ENCODE data around the gene SLC12A4.

DNA sequence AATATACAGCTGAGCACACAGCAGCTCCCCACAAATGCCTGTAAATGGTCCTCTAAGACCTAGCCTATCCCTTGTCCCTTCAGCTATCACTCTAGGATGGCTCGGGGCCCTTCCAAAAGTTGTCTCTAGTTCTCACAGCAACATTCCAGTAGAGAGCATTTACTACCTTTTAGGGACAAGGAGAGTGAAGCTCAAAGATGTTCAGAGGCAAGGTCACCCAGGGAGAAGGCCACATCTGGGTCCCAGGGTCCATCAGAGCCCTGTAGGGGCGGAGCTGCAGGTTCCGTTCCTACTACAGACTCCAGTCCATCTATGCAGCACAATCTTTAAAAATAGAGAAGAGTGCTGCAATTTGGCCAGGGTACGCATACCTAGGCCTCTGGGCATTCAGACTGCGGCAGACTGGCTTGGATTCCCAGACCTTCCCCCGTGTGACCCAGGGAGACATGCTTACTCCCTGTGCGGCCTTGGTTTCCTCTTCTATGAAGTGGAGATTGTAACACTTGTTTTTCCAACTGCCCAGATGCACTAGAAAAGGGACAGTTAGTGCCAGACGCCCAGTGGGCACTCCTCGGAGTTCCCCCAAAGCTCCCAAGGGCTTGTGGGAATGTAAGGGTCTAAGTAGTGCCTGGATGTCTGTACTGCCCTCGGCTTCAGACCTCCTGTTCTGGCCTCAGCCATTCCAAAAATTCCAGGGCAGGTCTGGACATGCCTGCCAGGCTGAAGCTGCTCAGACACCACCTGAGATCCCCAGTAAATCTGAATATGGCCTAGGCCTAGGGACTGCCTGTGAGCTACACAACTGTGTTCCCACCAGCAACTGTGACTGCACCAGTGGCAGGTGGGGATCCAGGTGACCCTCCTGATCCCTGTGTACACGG lies 2.5 kb downstream of the SLC12A4 start:
- TF ChIP-seq, protein P1, sequence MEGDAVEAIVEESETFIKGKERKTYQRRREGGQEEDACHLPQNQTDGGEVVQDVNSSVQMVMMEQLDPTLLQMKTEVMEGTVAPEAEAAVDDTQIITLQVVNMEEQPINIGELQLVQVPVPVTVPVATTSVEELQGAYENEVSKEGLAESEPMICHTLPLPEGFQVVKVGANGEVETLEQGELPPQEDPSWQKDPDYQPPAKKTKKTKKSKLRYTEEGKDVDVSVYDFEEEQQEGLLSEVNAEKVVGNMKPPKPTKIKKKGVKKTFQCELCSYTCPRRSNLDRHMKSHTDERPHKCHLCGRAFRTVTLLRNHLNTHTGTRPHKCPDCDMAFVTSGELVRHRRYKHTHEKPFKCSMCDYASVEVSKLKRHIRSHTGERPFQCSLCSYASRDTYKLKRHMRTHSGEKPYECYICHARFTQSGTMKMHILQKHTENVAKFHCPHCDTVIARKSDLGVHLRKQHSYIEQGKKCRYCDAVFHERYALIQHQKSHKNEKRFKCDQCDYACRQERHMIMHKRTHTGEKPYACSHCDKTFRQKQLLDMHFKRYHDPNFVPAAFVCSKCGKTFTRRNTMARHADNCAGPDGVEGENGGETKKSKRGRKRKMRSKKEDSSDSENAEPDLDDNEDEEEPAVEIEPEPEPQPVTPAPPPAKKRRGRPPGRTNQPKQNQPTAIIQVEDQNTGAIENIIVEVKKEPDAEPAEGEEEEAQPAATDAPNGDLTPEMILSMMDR (IDR thresholded peaks at IDR 0.05), result no peak
- no peak for TF ChIP-seq POLR2A (IDR thresholded peaks at IDR 0.05)
- no peak for TF ChIP-seq EP300 (IDR thresholded peaks at IDR 0.05; ENCODE audit: low read depth)

All from transverse colon (tissue), 3 donors.